ENCODE results near the gene CLASP2.

GRCh38 chr3:33650495-33650894, 67.6 kb downstream of the CLASP2 start:
- no peak for TF ChIP-seq POLR2A (IDR thresholded peaks at IDR 0.05)
- TF ChIP-seq CTCF (IDR thresholded peaks at IDR 0.05) = no peak
- no peak for TF ChIP-seq POLR2AphosphoS5 (IDR thresholded peaks at IDR 0.05)
- no peak for TF ChIP-seq EP300 (IDR thresholded peaks at IDR 0.05)
